C4-2B (cell line): ENCODE measurements around the gene NFKB2.

Source experiments
- CTCF ChIP-seq: fragments of 450-650 bp; conservative IDR thresholded peaks from 2 replicates; pipeline ENCODE4 v1.5.1; 2017; ENCODE audit warnings: mild to moderate bottlenecking
- ZFX ChIP-seq: fragments of 450-650 bp; IDR thresholded peaks from 2 replicates; pipeline ENCODE4 v1.6.1; 2017

GRCh38 chr10:102413053-102413705 lies 17.7 kb downstream of the NFKB2 start:
- no peak for TF ChIP-seq CTCF
- TF ChIP-seq ZFX, result no peak
